ENCODE data around the gene CADM1. TPM values are rescaled to one million over a fixed set of nuclear protein-coding genes. Genes with fewer than 3 reads are reported as not detected.

Gene CADM1
- total and polyA plus RNA-seq, 10 of the 15 experiments (the other 5 are each of a cell fraction or from before 2014, with no cell fraction given), result 0.03 to 0.48 (median 0.15) TPM; not detected in 3

- in situ Hi-C loops (cut with MboI), result no loop called here
Measured at GRCh38 chr11:115347106-115347505, 157.1 kb downstream of the CADM1 start.

More at GRCh38 chr11:115347106-115347505, 157.1 kb downstream of the CADM1 start:
- FAIRE-seq (no peak), ATAC-seq (no peak), DNase-seq (ENCODE audit: low read depth, low spot score) (no peak)
- H3K27ac ChIP-seq (ENCODE audit: control insufficient read depth, insufficient read depth), result no peak overlapping the region
- no peaks in the 10 kb centered on the region for H3K4me1 ChIP-seq (ENCODE audit: control insufficient read depth, insufficient read depth, low read length)
- 45% methylated on average over 4 of the region's 4 CpGs for WGBS (ENCODE audit: insufficient coverage, insufficient replicate concordance, low lambda C conversion rate, missing lambda C conversion rate)
- no peaks in the 10 kb centered on the region for H3K9me3 ChIP-seq (replicated peaks; ENCODE audit: control insufficient read depth, insufficient read depth, low read length)
- BruUV-seq (replicated peaks), result no TSS peak
- no peak overlapping the region for H3K4me3 ChIP-seq
- no peaks in the 10 kb centered on the region for H3K36me3 ChIP-seq (ENCODE audit: control insufficient read depth in 2 of 2, insufficient read depth in 2 of 2, low read length in 1 of 2)
- no peaks in the 10 kb centered on the region for H3K79me2 ChIP-seq (ENCODE audit: control insufficient read depth, insufficient read depth, low read length)
- intact Hi-C loops (cut with micrococcal nuclease; ENCODE audit: unreplicated experiment), result no loop called here
- no peak overlapping the region for H3K4me2 ChIP-seq (ENCODE audit: control insufficient read depth, insufficient read depth)
- no peaks in the 10 kb centered on the region for H4K20me1 ChIP-seq (ENCODE audit: control insufficient read depth, insufficient read depth)
- SMC1A ChIA-PET (ENCODE audit: uncharacterized antibody, unreplicated experiment), result no interaction called here
- RAD21 ChIA-PET (ENCODE audit: unreplicated experiment), result no interaction called here
- H2AFZ ChIP-seq (ENCODE audit: control insufficient read depth, low read depth, low read length), result no peak overlapping the region
- CTCF ChIA-PET, result no interaction called here
- H3K9ac ChIP-seq (ENCODE audit: control insufficient read depth, insufficient read depth, low read length), result no peak overlapping the region
- POLR2A ChIA-PET, result no interaction called here
- no peaks in the 10 kb centered on the region; a peak in 1 of 4 replicates for H3K27me3 ChIP-seq (replicated peaks in 1 of 2; ENCODE audit: control insufficient read depth in 2 of 2, insufficient read depth in 2 of 2, low read length in 1 of 2)
- no peak for TF ChIP-seq POU2F2 (IDR thresholded peaks at IDR 0.05; ENCODE audit: borderline replicate concordance, low read depth, low read length)
- TF ChIP-seq E2F8 (IDR thresholded peaks at IDR 0.05; ENCODE audit: low read depth, partially characterized antibody), result no peak
- TF ChIP-seq STAT3 (IDR thresholded peaks at IDR 0.05; ENCODE audit: low read depth, low read length), result no peak
- TF ChIP-seq POLR2AphosphoS2 (IDR thresholded peaks at IDR 0.05; ENCODE audit: low read depth, low read length), result no peak
- no peak for TF ChIP-seq ZSCAN29 (IDR thresholded peaks at IDR 0.05)
- no peak for TF ChIP-seq STAT1 (conservative IDR thresholded peaks at IDR 0.05)
- TF ChIP-seq BACH1 (IDR thresholded peaks at IDR 0.05; ENCODE audit: borderline replicate concordance), result no peak
- TF ChIP-seq TBL1XR1 (IDR thresholded peaks at IDR 0.05; ENCODE audit: low read depth, low read length), result no peak
- no peak for TF ChIP-seq KDM1A (IDR thresholded peaks at IDR 0.05; ENCODE audit: borderline replicate concordance)
- TF ChIP-seq TCF7 (IDR thresholded peaks at IDR 0.05; ENCODE audit: borderline replicate concordance), result no peak
- no peak for TF ChIP-seq RFX5 (IDR thresholded peaks at IDR 0.05; ENCODE audit: low read depth, low read length)
- TF ChIP-seq ZBED1 (IDR thresholded peaks at IDR 0.05; ENCODE audit: borderline replicate concordance), result no peak
- TF ChIP-seq PAX5 (IDR thresholded peaks at IDR 0.05; ENCODE audit: borderline replicate concordance, low read depth, low read length), result no peak
